Sigmoid colon (tissue), 7 donors: Measurements from ENCODE around the gene STPG1. TPM values are rescaled to one million over a fixed set of nuclear protein-coding genes. Genes with fewer than 3 reads are reported as not detected.

Experiments
- DNase-seq: peaks from one replicate; pipeline ENCODE4 v3.0.0-alpha.2; 2019
- H3K27ac ChIP-seq, 4 donors: fragments of 200-600 bp; sonication (generic); one replicate each; pipeline ENCODE4 v1.5.1; 2016 to 2019; ENCODE audit warnings: mild to moderate bottlenecking in 1 of 4
- H3K27me3 ChIP-seq, 3 donors: fragments of 200-600 bp; sonication (generic); one replicate each; pipeline ENCODE4 v1.5.1; 2019; ENCODE audit warnings: mild to moderate bottlenecking in 1 of 3
- H3K36me3 ChIP-seq, 4 donors: fragments of 200-600 bp; sonication (generic); one replicate each; pipeline ENCODE4 v1.5.1; 2016 to 2019
- H3K4me1 ChIP-seq, 4 donors: fragments of 200-600 bp; sonication (generic); one replicate each; pipeline ENCODE4 v1.5.1; 2017 to 2019
- H3K4me3 ChIP-seq, 4 donors: fragments of 200-600 bp; sonication (generic); one replicate each; pipeline ENCODE4 v1.5.1; 2017 to 2019; ENCODE audit warnings: mild to moderate bottlenecking in 2 of 4, moderate library complexity in 1 of 4
- H3K9me3 ChIP-seq, 4 donors: fragments of 200-600 bp in 3 of 4; sonication (generic) in 3 of 4; one replicate each; pipeline versions ENCODE4 v1.5.1 to v1.6.1; 2013 to 2019
- EP300 ChIP-seq, 4 donors: sonication (generic); formaldehyde crosslinking; IDR thresholded peaks; one replicate each; pipeline ENCODE4 v1.6.1; 2017; ENCODE audit warnings: antibody characterized with exemption in 4 of 4
- POLR2A ChIP-seq, 2 donors: fragments of 450-650 bp; IDR thresholded peaks; one replicate each; pipeline ENCODE4 v1.6.1; 2016; ENCODE audit warnings: antibody characterized with exemption in 2 of 2, mild to moderate bottlenecking in 2 of 2, moderate library complexity in 2 of 2
- POLR2AphosphoS5 ChIP-seq, 4 donors: sonication (generic); formaldehyde crosslinking; IDR thresholded peaks; one replicate each; pipeline ENCODE4 v1.6.1; 2017; ENCODE audit warnings: antibody characterized with exemption in 4 of 4
- WGBS, 2 donors: extraction: QIAGEN DNeasy Blood & Tissue Kit; methylation state at CpG; one replicate each; pipeline ENCODE4 v1.1.7; 2013; 5-methylcytosine and 5-hydroxymethylcytosine counted together
- intact Hi-C: fragments of 100-400 bp; cut with DNase I; formaldehyde crosslinking; loops from one replicate; pipeline ENCODE4 v1.15.1; 2023
- polyA plus RNA-seq, 3 donors: library from polyadenylated mRNA; stranded (reverse); fragments of 200-250 nt; gene quantifications; one replicate each; pipeline ENCODE4 v1.2.3, GENCODE V29; 2013
- total RNA-seq, 4 donors: library from RNA; depleted of rRNA; stranded (reverse); fragments of >200 nt; gene quantifications; one replicate each; pipeline ENCODE4 v1.1.0, GENCODE V29; 2016
- TF ChIP-seq, protein P1 (sequence below), 4 experiments: fragments of 450-650 bp in 3 of 4; fragments of 200-600 bp in 1 of 4; IDR thresholded peaks; one replicate each; pipeline ENCODE4 v1.5.1; 2016 to 2019; ENCODE audit warnings: antibody characterized with exemption in 4 of 4, mild to moderate bottlenecking in 3 of 4, moderate library complexity in 2 of 4
- donor health status: healthy with polysubstance abuse.
- donor health status: Bipolar disorder and iron deficiency.
- donor health status: healthy.

Gene STPG1
- total and polyA plus RNA-seq, 7 donors: 2.3 to 12.7 (median 4.6) TPM

DNA sequence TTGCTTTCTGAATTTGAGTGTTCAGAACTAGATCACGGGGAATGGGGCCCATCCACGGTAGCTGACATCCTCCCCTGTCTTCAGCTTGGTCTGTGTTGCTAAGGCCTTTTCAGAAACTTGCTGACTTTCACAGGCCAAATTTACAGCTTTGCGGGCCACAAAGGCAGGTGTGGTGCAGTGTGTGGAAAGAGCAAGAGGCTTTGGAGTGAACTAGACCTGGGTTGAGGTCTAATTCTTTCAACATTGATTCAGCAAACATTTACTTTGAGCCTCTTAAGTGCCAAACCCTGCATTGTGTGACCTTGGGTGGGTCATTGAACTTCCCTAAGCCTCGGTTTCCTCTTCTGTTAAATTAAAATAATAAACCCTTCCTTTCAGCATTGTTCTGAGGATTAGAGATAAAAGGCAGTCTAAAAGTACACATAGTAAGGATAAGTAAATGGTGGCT lies 24.3 kb downstream of the STPG1 start:
- no peak for TF ChIP-seq POLR2A (IDR thresholded peaks at IDR 0.05)
- TF ChIP-seq POLR2AphosphoS5 (IDR thresholded peaks at IDR 0.05): no peak
- TF ChIP-seq EP300 (IDR thresholded peaks at IDR 0.05): no peak
- TF ChIP-seq, protein P1, sequence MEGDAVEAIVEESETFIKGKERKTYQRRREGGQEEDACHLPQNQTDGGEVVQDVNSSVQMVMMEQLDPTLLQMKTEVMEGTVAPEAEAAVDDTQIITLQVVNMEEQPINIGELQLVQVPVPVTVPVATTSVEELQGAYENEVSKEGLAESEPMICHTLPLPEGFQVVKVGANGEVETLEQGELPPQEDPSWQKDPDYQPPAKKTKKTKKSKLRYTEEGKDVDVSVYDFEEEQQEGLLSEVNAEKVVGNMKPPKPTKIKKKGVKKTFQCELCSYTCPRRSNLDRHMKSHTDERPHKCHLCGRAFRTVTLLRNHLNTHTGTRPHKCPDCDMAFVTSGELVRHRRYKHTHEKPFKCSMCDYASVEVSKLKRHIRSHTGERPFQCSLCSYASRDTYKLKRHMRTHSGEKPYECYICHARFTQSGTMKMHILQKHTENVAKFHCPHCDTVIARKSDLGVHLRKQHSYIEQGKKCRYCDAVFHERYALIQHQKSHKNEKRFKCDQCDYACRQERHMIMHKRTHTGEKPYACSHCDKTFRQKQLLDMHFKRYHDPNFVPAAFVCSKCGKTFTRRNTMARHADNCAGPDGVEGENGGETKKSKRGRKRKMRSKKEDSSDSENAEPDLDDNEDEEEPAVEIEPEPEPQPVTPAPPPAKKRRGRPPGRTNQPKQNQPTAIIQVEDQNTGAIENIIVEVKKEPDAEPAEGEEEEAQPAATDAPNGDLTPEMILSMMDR (IDR thresholded peaks at IDR 0.05): no peak
- Histone ChIP-seq H3K4me1 (peaks cover 3 to 27% (median 23%) of the 10 kb centered on the region in 4 donors), H3K9me3 (no peaks in the 10 kb centered on the region), H3K27me3 (no peaks in the 10 kb centered on the region), H3K4me3 (no peak overlapping the region), H3K27ac (no peak overlapping the region), H3K36me3 (peaks cover 0 to 4% (median 2%) of the 10 kb centered on the region in 4 donors)
- WGBS, 2 donors: 54 to 79% methylated on average over 4 of the region's 4 CpGs
- no peak for DNase-seq
- intact Hi-C loops: no loop called here

DNA sequence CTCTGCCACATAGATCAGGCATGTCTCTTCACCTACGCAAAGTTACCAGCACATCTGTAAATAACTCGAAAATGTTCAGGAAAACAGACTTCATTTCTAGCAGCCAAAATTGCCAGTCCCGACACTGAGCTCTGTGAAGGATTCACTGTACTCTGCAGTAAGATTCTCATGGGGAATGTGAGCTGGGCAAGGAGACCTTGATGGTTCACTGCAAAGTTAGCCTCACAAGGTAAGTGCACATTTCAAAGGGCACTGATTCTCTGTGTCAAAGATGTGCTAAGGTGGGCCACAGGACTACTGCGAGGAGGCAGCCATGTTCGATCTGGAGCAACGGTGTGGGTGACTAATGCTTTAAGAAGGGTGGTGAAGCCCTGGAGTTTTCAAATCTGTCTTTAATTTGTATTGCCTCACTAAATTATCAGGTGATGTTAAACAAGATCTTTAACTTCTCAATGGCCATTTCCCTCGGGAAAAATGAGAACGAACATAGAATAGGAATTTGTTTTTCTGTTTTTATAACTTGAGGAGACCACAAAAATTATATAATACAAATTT lies 25.2 kb downstream of the STPG1 start:
- DNase-seq: no peak
- Histone ChIP-seq H3K4me1 (peaks cover 3 to 19% (median 16%) of the 10 kb centered on the region in 4 donors), H3K27ac (no peak overlapping the region), H3K36me3 (peaks cover 0 to 4% (median 4%) of the 10 kb centered on the region in 4 donors), H3K4me3 (no peak overlapping the region), H3K27me3 (no peaks in the 10 kb centered on the region), H3K9me3 (no peaks in the 10 kb centered on the region)
- TF ChIP-seq EP300 (IDR thresholded peaks at IDR 0.05) (no peak), POLR2A (IDR thresholded peaks at IDR 0.05) (no peak), POLR2AphosphoS5 (IDR thresholded peaks at IDR 0.05) (no peak)
- TF ChIP-seq, protein P1 (IDR thresholded peaks at IDR 0.05): no peak
- WGBS, 2 donors: 91 to 93% methylated on average over 8 of the region's 8 CpGs
- intact Hi-C loops: no loop called here

DNA sequence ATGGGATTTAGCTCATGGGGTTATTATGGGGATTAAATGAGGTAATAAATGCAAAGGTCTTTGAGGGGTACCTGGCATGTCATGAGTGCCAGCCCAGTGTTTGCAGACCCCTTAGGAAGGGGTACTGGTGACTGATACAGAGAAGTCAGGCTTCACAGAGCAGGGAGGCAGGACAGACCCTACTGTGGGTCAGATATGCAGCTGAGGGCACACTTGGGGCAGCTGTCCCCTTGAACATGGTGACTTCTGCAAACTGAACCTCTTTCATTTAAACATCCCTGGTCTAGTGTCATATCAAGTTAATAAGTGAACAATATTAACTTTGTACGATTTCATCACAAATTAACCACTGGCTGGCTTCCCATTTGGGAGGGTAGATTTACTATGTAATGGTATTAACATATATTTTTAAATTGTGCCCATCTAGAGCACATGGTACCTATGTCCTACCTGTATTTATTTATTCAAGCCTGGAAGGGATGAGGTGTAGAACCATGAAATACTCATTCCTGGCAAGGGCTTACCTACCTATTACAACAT lies 25.9 kb downstream of the STPG1 start:
- TF ChIP-seq POLR2AphosphoS5 (IDR thresholded peaks at IDR 0.05) (no peak), EP300 (IDR thresholded peaks at IDR 0.05) (no peak), POLR2A (IDR thresholded peaks at IDR 0.05) (no peak)
- TF ChIP-seq, protein P1 (IDR thresholded peaks at IDR 0.05): no peak
- Histone ChIP-seq H3K9me3 (no peaks in the 10 kb centered on the region), H3K4me3 (no peak overlapping the region), H3K27me3 (no peaks in the 10 kb centered on the region), H3K4me1 (peaks cover 3 to 19% (median 15%) of the 10 kb centered on the region in 4 donors), H3K27ac (no peak overlapping the region), H3K36me3 (peaks cover 0 to 11% (median 4%) of the 10 kb centered on the region in 4 donors)
- DNase-seq: no peak
- 30 to 67% methylated on average over 1 of the region's 1 CpG for WGBS, 2 donors
- intact Hi-C loops: no loop called here

DNA sequence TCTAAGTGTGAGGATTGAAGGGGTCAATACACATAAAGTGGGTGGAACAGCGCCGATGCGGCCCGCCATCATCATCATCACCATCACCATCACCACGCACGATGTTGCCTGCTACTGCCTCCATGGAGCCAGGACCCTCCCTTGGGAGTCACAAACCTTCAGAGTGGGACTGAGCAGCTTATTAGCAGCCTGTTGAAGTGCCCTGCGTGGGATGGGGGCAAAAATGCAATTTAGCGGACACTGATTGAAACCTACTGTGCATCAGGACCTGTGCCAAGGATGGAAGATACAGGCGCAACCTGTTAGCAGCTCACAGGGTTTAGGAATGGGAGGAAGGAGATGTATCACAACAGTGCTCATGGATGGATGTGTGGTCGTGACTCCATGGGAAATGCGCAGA lies 26.7 kb downstream of the STPG1 start:
- intact Hi-C loops: no loop called here
- TF ChIP-seq, protein P1 (IDR thresholded peaks at IDR 0.05): no peak
- TF ChIP-seq POLR2AphosphoS5 (IDR thresholded peaks at IDR 0.05) (no peak), EP300 (IDR thresholded peaks at IDR 0.05) (no peak), POLR2A (IDR thresholded peaks at IDR 0.05) (no peak)
- DNase-seq: no peak
- no peaks in the 10 kb centered on the region for H3K9me3 ChIP-seq
- peaks cover 3 to 12% (median 7%) of the 10 kb centered on the region in 4 donors for H3K4me1 ChIP-seq
- H3K4me3 ChIP-seq: no peak overlapping the region
- WGBS, 2 donors: 93 to 94% methylated on average over 11 of the region's 11 CpGs
- H3K27me3 ChIP-seq: no peaks in the 10 kb centered on the region
- peaks cover 0 to 19% (median 4%) of the 10 kb centered on the region in 4 donors for H3K36me3 ChIP-seq
- no peak overlapping the region for H3K27ac ChIP-seq
